GM18508 (cell line): Measurements from ENCODE around the gene KLF15.

ENCODE experiments used
- ATAC-seq: cut with Tn5 transposase; IDR thresholded peaks from one replicate; pipeline ENCODE4 v1.9.1; 2021; ENCODE audit warnings: moderate number of reproducible peaks; ENCODE audit not compliant: insufficient read depth, unreplicated experiment

KLF15 gene

DNA sequence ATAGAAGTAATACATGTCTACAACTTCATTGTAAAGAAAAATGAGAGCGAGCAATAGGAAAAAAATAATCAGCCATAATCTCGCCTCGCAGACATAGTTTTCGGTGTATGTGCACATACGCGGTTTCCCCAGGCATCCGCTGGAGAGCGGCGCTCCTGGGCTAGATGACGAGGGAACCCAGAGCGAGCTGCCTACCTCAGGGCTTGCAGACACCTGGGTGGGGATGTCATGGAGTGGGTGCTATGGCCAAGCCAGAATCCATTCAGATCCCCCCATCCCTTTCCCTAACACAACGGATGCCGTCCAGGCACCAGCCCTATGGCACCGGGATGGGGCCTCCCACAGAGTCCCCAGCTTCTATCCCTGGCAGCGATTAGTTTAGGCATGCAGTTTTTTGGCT lies 33.0 kb upstream of the KLF15 start:
- no peak for ATAC-seq

DNA sequence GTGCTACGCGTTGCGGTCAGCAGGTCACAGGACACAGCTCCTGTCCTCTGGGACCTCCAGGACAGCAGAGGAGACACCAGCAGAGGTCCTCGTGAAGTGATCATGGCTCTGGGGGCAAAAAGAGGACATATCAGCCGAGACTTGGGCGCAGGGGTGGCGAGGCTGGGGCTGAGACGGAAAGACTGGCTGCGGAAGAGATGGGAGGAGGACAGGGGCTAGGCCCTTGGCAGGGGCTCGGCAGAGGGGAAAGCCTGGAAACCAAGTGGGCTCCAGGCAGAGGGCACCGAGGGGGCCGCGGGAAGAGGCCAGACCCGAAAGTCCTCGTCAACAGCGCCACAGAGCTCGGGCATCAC lies 32.6 kb upstream of the KLF15 start:
- ATAC-seq = no peak

DNA sequence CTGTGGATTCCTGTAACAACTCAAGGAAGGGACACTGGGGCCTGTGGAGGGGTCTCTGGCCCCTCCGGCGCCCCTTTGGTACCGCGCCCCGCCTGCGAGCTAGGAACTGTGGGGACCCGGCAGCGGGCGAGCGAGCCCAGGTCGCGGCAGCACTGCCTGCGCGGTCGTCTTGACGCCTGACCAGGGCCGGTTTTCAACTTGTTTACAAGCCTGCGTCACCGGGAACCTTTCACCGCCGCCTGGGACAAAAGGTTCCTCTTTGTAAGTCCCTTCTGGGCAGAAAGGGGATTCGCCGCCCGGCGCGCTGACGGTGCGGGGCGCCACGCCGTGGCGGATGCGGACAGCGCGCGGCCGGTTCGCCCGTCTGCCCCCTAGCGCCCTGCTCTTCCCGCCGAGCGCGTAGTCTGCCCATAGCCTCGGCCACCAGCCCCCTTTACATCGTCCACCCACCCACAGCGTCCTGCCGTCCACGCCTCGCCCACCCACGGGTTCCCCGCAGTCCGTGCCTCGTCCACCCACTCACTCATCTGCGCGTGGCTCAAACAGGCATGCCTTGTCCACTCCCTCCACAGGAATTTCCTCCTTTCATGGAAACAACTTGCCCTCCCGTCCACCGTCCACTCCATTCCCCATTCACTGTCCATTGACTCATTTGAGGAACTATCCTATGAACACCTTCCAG lies 32.0 kb upstream of the KLF15 start:
- no peak for ATAC-seq

DNA sequence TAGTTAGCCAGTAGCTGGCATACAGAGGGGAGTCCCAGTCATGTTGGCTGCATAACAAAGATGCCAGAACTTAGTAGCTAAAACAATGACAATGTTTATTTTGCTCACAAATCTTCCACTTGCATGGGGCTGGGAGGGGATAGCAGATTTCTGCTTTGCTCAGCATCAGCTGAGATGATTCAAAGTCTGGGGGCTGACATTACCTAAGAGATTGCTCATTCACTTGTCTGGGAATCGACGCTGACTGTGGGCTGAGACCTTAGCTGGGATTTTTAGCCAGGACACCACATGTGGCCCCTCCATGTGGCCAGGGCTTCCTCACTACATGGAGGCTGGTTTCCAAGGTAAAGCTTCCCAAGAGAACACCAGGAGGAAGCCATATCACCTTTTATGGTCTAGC lies 24.8 kb upstream of the KLF15 start:
- ATAC-seq = no peak

- no peak for ATAC-seq
These were observed 23.0 kb upstream of the KLF15 start for GRCh38 chr3:126380011-126380768.

- ATAC-seq = no peak
These were observed 21.1 kb upstream of the KLF15 start for GRCh38 chr3:126378341-126378751.

DNA sequence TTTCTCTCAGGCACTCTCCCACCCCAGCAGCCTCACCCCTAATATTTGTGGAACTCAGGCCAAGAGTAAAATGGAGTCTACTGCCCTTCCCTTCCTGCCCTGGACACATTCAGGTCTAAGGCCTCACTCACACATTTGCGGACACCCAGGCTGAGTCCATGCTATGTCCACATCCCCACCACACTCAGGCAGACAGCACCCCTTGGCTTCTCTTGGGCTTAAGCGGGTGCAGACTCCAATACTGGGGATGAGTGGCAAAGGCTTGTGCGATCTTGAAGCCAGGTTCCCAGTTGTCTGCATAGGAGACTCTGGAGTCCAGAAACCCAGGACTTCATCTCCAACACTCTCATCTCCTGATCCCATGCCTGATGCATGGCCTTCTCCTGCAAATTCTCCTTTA lies 20.0 kb upstream of the KLF15 start:
- no peak for ATAC-seq

GRCh38 chr3:126376444-126376843 lies 19.2 kb upstream of the KLF15 start:
- no peak for ATAC-seq

DNA sequence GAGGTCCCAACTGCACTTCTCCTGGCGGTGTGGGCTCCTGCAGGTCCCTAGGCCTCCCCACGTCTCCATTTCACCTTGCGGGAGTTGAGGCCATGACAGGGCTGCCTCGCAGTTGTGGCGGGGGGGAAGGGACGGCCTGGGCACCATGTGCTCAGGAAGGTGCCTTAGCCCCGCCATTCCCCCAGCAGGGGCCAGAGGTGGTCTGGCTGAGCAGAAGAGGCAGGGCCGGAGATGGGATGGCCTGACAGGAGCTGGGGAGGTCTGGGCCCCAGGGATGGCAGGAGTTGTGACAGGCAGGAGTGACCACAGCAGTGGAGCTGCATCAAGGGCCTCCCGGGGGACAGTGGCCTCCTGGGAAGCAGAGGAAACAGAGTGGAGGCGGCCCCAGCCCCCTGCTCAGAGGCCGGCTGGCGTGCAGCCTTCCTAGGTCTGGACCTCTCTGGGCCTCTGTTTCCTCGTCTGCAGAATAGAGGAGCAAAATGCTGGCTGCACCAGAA lies 18.7 kb upstream of the KLF15 start:
- ATAC-seq = no peak

DNA sequence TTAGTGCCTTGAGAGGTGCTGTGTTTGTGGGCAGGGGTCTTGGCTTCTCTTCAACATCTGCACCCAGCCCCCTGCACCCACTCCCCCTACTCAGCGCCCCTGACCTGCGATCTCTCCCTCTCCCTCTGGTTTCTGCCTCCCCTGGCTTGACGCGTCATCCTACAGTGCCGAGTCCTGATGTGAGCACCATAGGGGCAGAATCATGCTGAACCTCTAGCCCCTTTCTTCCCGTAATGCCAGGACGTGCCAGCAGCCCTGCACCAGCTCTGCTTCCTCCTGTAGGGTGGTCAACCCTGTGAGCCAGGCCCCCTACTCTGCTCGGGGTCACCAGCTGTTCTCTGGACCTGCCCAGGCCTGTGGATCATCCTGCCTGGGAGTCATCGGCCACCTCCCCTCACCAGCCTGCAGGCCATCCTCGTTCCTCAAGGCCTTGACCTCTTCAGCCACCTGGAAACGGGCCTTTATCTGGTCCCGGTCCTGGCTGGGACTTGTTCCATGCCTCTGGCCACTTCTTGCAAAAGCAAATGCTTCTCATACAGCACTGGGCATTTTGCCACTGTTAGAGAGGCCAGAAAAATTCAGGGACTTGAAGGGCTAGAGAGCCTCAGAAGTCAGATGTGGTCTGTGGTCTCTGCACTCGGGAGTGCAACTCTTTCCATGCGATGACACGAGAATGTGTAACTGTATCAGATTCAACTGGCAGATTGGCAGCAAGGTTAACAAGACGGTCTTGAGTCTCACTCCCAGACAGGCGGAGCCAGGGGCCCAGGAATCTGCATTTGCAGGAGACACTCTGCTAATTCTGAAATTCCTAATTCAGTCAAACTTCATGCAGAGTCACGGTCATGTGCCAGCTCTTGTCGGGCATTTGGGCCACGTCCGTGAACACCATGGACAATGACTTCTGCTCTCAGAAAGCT lies 16.7 kb upstream of the KLF15 start:
- ATAC-seq = no peak

DNA sequence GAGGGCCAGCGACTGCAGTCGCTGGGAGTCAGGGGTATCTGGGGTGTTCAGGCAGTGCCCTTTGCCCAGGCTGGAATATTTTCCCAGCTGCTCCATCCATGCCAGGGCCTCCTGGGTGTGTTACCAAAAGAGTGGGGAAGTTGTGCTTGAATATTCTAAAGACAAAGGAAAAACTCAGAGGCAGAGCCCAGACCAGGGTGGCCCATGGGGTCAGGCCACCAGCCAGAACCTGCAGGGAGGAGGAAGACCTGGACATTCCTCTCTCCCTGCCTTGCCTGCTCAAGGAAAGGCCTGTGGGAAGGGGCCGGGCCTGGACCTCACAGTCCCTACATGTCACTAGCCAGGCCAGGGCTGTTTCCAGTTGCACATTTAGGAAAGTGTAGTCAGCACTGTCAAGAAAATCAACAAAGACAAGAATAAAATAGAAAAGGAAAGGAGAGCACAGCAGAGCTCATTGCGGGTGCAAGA lies 16.0 kb upstream of the KLF15 start:
- ATAC-seq = no peak

DNA sequence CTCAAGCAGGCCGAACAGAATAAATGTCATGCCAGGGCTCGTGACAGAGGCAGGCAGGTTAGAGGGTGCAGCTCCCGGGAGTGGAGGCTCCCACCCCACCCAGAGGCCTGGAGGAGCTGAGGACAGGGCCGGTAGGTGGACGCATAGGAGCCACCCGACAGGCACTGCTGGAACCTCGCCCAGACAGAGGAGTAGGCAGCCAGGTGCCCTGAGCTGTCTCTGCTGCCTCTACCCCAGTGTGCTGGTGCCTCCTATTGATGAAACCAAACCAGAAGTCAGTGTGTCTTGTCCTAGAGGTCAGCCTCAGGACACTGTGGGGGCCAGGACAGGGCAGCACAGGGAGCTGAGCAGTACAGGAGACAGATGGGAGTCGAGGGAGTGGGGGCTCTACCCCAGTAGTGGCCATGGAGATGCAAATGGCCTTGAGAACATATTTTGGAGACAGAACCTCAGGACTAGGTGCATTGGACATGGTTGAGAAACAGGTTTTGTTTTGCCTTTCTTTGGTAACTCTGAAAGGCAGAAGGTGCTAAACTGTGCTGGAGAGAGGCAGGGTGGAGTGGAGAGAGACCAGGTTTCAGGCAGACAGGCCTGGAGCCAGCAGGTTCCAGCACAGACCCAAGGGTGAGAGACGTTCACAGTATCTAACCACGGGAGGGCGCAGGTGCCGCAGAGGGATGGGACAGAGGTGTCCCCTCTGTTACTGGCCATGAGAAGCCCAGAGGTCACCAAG lies 15.4 kb upstream of the KLF15 start:
- no peak for ATAC-seq

GRCh38 chr3:126371096-126371705 lies 14.0 kb upstream of the KLF15 start:
- no peak for ATAC-seq

DNA sequence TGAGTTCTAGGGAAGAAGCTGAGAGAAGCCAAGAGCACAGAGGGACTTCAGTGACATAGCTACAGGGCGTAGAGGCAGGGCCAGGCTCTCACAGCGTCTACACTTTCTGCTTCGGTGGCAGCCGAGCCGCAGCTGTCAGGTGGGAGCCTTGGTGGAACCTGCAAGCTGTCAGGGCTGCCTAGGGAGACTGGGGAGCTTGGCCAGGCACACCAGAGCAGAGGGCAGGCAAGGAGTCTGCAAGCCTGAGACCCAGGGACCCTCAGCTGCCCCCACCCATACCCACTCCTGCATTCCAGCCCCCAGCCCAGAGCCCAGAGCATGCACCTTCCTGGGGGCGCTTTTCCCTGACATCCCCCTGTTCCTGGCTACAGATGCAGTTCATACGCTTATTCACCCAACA lies 13.4 kb upstream of the KLF15 start:
- ATAC-seq = no peak

GRCh38 chr3:126370055-126370454 lies 12.8 kb upstream of the KLF15 start:
- ATAC-seq = no peak

- no peak for ATAC-seq
These were observed 12.3 kb upstream of the KLF15 start for GRCh38 chr3:126369490-126369889.

- ATAC-seq = no peak
These were observed 10.2 kb upstream of the KLF15 start for GRCh38 chr3:126367316-126367805.

DNA sequence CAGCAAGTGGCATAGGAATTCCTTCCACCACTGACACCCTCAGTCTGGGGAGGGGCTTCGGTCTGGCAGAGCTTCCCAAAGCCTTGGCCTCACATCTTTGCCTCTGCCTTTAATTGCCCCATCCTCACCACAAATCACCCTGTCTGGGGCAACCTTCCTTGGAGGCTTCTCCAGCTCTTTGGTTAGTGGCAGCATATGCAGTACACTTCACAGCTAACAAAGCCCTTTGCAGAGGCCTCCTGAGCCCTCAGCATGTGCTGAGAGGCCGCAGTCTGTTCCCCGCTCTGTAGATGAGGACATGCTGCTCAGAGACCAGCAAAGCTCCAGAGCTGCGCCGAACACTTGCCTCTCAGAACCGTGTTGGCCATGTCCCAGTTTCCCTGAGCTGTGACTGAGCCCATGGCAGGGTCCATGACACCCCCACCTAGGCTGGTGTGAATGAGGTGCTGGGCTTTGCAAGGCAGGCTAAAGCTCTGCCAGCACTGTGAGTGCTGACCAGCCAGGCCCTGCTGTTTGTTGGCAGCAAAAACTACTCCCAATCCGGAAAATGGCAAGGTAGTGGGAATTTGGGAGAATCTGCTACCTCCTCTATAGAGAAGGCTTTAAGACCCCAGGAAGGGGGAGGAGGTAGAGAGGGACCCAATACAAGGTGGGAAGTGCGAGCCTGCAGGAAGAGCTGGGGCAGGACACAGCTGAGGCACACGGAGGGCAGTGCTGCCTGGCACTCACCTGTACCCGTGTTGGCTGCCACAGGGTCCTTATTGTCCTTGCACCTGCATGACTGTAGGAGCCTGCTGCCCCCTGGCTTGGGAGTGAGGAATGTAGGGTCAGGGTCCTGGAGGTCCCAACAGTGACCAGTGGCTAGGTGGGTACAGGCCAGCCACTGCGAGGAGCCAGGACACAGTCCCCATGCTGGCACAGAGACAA lies 8.4 kb upstream of the KLF15 start:
- ATAC-seq = no peak
